GM18861 (cell line): ENCODE data around the gene CCBE1.
A peak's percentile ranks its signal among the peaks of the same experiment; 100 is the strongest.
"Not testable (repeated sequence)": the region's sequence is repeated elsewhere in the genome, so short reads cannot be mapped to it uniquely, and the experiment has no call there.

Experiments used
- ATAC-seq: cut with Tn5 transposase; IDR thresholded peaks from one replicate; pipeline ENCODE4 v1.9.1; 2021; ENCODE audit not compliant: unreplicated experiment

CCBE1 gene

GRCh38 chr18:59715966-59716369 is 18.7 kb upstream of the CCBE1 start:
- ATAC-seq = no peak

DNA sequence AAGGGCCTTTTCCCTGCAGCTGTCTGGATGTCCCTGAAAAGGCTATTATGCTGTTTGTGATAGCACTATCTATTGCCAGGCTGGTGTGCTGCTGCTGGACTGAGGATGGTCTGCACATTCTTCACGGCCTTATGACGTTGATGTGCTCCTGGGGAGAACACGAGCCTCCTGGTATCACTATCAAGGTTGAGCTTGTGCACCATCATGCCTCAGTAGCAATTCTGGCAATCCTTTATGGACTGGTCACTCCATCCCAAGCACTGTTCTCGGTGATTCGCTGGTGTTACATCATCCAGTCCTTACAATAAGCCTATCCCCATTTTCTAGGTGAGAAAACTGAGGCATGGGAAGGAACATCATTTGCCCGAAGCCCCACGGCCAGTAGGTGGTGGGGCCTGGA is 18.2 kb upstream of the CCBE1 start:
- ATAC-seq = no peak

- ATAC-seq = not testable (repeated sequence)
Observed at GRCh38 chr18:59714096-59714495, 16.9 kb upstream of the CCBE1 start.

- no peak for ATAC-seq
Observed at GRCh38 chr18:59712311-59712710, 15.1 kb upstream of the CCBE1 start.

- ATAC-seq = no peak
Observed at GRCh38 chr18:59708988-59709387, 11.8 kb upstream of the CCBE1 start.

DNA sequence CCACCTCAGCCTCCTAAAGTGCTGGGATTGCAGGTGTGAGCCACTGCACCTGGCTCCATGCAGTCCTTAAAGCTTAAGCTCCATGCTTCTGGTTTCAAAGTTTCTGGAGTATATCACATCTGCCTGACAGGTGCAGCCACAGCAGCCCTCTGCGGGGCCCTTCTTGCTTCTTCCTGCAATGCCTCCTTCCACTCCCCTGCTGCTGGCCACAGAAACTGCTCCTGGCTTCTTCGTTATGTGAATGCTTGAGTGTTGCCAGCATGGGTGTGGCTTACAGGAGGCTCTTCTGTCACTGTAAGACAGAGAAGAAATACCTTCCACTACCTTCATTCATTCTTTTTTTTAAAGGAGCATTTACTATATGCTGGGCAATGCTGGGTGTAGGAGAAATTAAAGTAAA is 10.1 kb upstream of the CCBE1 start:
- ATAC-seq = no peak

GRCh38 chr18:59706499-59706898 is 9.3 kb upstream of the CCBE1 start:
- ATAC-seq = no peak

DNA sequence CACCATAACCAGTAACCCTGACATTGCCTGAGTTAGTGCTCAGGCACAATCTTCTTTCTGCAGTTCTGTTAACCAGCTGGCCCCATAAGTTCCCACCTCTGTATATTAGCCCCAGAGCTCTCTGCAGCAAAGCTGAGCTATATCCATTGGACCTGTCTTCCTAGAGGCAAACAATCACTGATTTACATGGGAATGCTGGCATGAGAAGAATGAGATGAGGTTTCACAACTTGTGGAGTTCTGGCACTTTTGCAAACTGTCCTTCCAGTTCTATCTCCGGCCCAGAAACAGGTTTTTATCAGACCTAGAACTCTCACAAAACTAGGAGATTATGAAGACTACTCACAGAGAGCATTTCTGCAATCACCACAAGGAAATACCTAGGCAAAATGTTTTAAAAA is 7.9 kb upstream of the CCBE1 start:
- no peak for ATAC-seq

DNA sequence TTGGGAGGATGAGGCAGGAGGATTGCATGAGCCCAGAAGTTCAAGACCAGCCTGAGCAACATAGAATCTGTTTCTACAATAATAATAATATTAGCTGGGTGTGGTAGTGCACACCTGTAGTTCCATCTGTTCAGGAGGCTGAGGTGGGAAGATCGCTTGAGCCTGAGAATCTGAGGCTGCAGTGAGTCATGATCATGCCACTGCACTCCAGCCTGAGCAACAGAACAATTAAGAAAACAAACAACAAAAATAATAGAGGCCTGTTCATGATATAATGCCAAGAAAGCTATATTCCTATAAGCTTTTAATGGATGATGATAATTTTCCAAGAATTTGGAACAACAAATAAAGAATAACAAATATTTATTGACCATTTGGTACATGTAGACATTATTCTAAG is 6.9 kb upstream of the CCBE1 start:
- ATAC-seq = no peak

- no peak for ATAC-seq
Observed at GRCh38 chr18:59701272-59701671, 4.0 kb upstream of the CCBE1 start.

GRCh38 chr18:59700535-59700967 is 3.3 kb upstream of the CCBE1 start:
- no peak for ATAC-seq

DNA sequence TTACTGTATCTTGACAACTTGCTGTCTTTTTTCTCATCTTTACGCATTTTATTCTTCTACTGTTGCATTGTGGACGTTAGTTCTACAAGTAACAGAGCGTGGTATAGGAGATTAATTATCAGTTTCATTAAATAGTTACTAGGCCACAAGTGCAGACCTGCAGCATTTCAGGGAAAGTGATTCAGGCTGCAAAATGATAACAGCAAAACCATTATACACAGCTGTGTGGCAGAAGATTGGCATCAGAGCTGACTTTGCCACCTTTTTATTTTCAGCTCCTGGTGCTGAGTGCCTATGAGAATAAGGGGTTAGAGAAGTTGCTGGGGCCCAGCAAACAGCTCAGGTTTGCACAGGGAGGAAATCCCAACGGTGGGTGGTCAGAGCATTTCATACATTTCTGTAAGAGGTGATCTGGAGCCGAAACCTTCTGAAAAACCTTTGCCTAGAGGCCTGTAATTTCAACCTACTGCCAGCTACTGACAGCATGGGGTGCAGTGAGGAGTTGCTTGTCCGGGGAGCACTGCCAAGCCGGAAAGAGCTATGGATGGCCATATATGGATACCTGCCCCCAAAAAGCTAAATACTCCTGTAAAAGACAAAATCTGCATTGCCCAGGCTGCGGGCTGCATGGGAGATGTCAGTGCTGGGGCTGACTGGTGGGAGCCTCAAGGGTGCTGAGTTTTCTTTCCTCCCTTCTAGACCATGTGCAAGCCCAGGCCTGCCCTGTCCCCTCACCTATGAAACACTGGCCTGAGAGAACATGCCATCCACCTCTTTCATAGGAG is 2.7 kb upstream of the CCBE1 start:
- ATAC-seq = no peak

- no peak for ATAC-seq
Observed at GRCh38 chr18:59699061-59699460, 1.8 kb upstream of the CCBE1 start.

DNA sequence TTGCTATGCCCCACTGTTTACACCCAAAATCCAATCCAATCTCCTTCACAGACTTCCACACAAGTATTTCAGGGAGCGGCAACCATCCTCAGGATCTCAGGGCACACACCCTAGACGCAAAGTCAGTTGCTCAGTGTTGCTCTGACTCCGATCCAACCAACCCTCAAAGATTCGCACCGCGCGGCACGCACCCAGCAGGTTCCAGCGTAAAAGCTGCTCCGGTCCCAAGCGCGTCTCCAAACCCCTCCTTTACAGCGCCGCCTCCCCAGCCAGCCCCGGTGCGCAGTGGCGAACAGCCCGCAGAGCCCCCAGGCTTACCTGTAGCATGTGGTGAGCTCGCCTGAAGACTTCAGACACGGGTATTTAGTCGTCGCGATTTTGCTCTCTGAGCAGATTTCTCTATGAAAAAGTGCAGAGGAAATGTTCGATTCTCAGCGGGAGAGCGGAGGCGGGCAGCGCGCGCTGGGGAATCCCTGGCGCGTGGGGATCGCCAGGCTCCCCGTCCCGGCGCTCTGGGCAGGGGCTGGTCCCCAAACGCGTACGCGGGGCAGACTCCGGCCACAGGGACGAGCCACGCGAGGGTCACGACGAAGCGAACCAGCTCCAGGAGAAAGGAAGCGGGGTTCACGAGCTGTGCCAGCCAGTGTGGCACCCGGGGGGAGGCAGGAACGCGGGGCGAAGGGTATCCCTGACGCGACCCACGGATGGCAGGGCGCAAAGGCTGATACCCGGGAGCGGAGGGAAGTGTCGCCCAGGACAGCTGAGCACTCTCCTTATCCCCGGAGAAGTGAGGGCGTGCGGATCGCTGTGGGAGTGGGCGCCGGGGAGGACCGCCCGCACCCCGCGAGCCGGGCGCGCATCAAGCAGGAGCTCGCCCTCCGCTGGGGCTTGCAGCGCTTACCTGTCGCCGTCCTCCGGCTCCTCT is 650 bp downstream of the CCBE1 start:
- peak; percentile 12 for ATAC-seq

DNA sequence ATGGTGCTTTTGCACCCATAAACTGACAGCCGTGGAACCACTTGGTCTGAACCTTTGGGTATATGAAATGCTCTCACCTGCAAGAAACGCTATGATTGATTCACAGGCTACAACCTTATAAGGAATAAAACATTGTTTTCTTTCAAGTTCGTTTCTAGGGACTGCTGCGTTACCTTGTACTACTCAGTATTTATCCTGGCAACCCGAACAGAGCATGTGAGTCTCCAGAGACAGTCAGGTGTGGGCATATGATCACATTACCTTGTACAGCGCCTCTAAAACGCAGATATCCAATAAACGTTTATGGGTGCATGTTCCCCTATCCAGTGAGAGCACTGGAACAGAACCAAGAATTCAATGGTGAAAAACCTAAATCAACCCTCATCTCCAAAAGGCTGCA is 1.7 kb downstream of the CCBE1 start:
- ATAC-seq = no peak

DNA sequence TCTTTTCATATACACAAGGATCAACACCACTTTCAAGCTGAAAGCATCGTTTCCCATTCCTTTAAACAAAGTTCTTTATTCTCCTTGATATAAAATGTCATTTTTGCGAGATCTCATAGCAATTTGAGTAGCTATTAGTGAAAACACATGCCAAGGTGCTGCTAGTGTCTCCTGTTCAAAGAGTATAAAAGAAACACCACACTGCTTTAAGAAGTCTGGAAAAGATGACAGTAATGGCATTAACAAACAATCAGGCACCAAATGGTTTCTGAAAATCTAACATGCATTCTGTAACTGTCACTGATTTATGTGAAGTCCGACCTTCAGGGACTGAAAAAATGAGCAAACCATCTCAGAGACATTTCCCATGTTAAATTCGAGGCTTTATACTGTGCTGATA is 2.4 kb downstream of the CCBE1 start:
- ATAC-seq = no peak

DNA sequence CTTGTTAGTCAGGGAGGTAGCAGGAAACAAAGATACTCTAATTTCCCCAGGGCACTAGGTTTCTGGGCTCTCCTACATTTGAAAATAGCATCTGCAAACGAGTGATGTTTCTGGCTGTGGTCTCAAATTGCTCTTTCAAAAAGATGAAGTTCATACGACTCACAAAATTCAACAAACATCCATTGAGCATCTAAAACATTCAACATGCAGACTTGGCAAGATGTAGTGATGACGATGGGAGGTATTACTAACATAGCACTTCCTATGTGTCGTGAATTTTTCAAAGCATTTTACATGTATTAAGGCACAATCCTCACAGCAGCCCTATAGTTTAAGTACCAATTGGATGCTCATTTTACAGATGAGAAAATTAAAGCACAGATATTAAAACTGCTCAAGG is 5.2 kb downstream of the CCBE1 start:
- no peak for ATAC-seq

DNA sequence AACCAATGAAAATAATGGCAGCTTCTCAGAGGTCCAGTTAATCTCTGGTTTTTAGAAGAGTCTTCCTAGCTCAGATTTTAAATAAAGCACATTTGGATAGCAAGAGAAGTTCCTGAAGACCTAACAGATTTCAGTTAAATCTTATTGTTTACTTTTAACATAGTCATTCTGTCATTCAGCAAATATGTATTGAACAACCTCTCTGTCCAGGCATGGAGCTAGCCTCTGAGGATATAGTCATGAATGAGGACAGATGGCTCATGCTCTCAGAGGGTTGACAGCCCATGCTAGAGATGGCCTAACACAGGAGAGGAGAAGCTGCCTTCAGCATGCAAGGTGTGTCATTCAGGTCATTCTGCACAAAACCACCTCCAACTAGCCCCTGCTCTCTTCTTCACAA is 6.2 kb downstream of the CCBE1 start:
- ATAC-seq = no peak

GRCh38 chr18:59690186-59690982 is 6.8 kb downstream of the CCBE1 start:
- no peak for ATAC-seq

- ATAC-seq = no peak
Observed at GRCh38 chr18:59689756-59690155, 7.5 kb downstream of the CCBE1 start.

DNA sequence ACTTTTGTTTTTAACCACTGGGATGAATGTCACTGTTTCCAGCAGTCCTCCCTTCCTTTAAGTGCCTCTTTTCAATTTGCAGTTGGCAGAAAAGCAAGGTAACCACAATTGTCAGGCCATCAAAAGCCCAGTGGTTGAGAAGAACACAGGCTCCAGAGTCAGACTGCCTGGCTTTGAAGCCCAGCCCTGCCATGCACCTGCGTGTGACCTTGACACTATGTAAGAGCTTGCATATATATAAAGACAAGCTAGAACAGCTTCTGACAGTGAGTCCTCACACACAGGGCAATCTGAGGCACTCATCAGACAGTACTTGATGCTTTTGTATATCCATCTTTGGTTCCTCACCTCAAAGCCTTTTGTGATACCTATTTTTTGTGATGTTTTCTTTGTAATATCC is 11.0 kb downstream of the CCBE1 start:
- ATAC-seq = no peak
